ENCODE data around the gene ZNF574.

- TF ChIP-seq CTCF (conservative IDR thresholded peaks at IDR 0.05; ENCODE audit: low read depth, low read length) = no peak
- no peak for TF ChIP-seq EZH2 (IDR thresholded peaks at IDR 0.05; ENCODE audit: borderline replicate concordance, low read depth, low read length, poor library complexity, severe bottlenecking)
Observed at GRCh38 chr19:42125536-42125935, 49.6 kb downstream of the ZNF574 start.
